A549 treated with AZD2906 at 1 μM for 4 hours (cell line): ENCODE results near the gene HLA-E. TPM values are rescaled to one million over a fixed set of nuclear protein-coding genes. Genes with fewer than 3 reads are reported as not detected.

Experiments used
- total RNA-seq: library from RNA; stranded (reverse); fragments of 200-300 nt; extraction: Qiagen RNA extraction; gene quantifications from 5 replicates; pipeline ENCODE4 v1.2.3, GENCODE V29; 2022

HLA-E gene
- 58.6 to 63.1 TPM (median 60.4 TPM) in 5 replicates for total RNA-seq

DNA sequence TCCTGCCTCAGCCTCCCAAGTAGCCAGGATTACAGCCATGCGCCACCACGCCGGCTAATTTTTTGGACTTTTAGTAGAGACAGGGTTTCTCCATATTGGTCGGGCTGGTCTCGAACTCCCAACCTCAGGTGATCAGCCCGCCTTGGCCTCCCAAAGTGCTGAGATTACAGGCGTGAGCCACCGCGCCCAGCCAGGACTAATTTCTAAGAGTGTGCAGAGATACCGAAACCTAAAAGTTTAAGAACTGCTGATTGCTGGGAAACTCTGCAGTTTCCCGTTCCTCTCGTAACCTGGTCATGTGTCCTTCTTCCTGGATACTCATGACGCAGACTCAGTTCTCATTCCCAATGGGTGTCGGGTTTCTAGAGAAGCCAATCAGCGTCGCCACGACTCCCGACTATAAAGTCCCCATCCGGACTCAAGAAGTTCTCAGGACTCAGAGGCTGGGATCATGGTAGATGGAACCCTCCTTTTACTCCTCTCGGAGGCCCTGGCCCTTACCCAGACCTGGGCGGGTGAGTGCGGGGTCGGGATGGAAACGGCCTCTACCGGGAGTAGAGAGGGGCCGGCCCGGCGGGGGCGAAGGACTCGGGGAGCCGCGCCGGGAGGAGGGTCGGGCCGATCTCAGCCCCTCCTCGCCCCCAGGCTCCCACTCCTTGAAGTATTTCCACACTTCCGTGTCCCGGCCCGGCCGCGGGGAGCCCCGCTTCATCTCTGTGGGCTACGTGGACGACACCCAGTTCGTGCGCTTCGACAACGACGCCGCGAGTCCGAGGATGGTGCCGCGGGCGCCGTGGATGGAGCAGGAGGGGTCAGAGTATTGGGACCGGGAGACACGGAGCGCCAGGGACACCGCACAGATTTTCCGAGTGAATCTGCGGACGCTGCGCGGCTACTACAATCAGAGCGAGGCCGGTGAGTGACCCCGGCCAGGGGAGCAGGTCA is at the start of gene HLA-E:
TSS of gene HLA-E (plus strand) at position 429 of the 945 bp plus-strand sequence. CDS start at position 452, 23 bp downstream.

Other genes starting within 250 kb of the HLA-E start
- 6.3 to 8.6 TPM (median 6.9 TPM) in 5 replicates for gene TRIM39, start 162.6 kb upstream of the HLA-E start, total RNA-seq
- 52.8 to 77.3 TPM (median 67.2 TPM) in 5 replicates for gene RPP21, start 144.4 kb upstream of the HLA-E start, total RNA-seq
- gene GNL1, start 67.0 kb downstream of the HLA-E start, total RNA-seq, result 26.8 to 32.9 TPM (median 30.8 TPM) in 5 replicates
- gene PRR3, start 67.8 kb downstream of the HLA-E start, total RNA-seq, result 15.2 to 17.3 TPM (median 16.5 TPM) in 5 replicates
- 45.1 to 57.4 TPM (median 48.6 TPM) in 5 replicates for gene ABCF1, start 81.9 kb downstream of the HLA-E start, total RNA-seq
- 27.6 to 43.6 TPM (median 31.5 TPM) in 5 replicates for gene PPP1R10, start 127.7 kb downstream of the HLA-E start, total RNA-seq
- 70.3 to 114 TPM (median 72.6 TPM) in 5 replicates for gene MRPS18B, start 128.3 kb downstream of the HLA-E start, total RNA-seq
- 4.9 to 6.4 TPM (median 5.8 TPM) in 5 replicates for gene ATAT1, start 137.4 kb downstream of the HLA-E start, total RNA-seq
- gene C6orf136, start 157.6 kb downstream of the HLA-E start, total RNA-seq, result 10.9 to 13.6 TPM (median 13.2 TPM) in 5 replicates
- gene DHX16, start 183.5 kb downstream of the HLA-E start, total RNA-seq, result 25.9 to 28.6 TPM (median 27.0 TPM) in 5 replicates
- gene PPP1R18, start 197.1 kb downstream of the HLA-E start, total RNA-seq, result 38.8 to 45.2 TPM (median 41.3 TPM) in 5 replicates
- 21.7 to 28.7 TPM (median 27.9 TPM) in 5 replicates for gene NRM, start 201.5 kb downstream of the HLA-E start, total RNA-seq
- 15.5 to 19.2 TPM (median 15.8 TPM) in 5 replicates for gene MDC1, start 227.8 kb downstream of the HLA-E start, total RNA-seq
- gene TUBB, start 230.8 kb downstream of the HLA-E start, total RNA-seq, result 793 to 945 TPM (median 901 TPM) in 5 replicates